Measurements from ENCODE around the gene GTPBP4.

GRCh38 chr10:947881-948280, 40.4 kb upstream of the GTPBP4 start:
- TF ChIP-seq CTCF (conservative IDR thresholded peaks at IDR 0.05; ENCODE audit: low read depth, low read length) (no peak), EZH2 (IDR thresholded peaks at IDR 0.05; ENCODE audit: borderline replicate concordance, low read depth, low read length, poor library complexity, severe bottlenecking) (no peak)
